Measurements from ENCODE around the gene MT1E. TPM values are rescaled to one million over a fixed set of nuclear protein-coding genes. Genes with fewer than 3 reads are reported as not detected.
"Not testable (repeated sequence)": the region's sequence is repeated elsewhere in the genome, so short reads cannot be mapped to it uniquely, and the experiment has no call there.

The MT1E gene
- polyA plus RNA-seq, 4 donors = 20.0 to 50.1 (median 24.8) TPM

GRCh38 chr16:56669005-56669839 lies 43.6 kb downstream of the MT1E start, which contains the start of gene MT1H:
TSS of gene MT1H (plus strand) at chr16:56669814. CDS start at chr16:56669885, 71 bp downstream.
- DNase-seq (ENCODE audit: low read depth in 4 of 4, low spot score in 3 of 4) = no peak

DNA sequence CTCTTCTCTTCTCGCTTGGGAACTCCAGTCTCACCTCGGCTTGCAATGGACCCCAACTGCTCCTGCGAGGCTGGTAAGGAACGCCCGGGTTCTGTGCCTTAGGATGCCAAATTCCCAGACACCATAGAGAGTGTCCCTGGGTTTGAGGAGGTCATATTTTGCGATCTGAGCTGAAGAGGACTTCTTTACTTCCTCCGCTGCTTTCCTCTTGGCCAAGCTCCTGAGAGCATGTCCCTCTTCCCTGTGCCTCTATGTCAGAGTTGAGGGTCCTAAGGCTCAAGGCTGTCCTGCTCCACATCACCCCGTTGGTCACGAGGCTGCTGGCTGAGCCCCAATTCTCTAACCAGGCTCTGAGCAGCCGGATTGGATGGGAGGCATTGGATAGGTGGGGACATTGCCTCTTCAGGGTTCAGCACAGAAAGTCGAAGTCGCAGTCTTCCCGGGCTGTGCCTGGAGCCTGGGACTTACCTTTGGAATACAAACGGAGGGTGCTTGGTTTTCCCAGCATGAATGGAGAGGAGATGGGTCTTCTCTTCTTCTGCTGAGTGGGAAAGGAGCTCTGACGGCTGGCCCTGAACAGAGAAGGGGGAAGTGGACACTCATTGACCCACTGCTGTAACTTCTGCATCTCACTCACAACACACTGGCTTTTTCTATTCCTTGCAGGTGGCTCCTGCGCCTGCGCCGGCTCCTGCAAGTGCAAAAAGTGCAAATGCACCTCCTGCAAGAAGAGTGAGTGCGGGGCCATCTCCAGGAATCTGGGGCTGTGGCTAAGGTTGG lies 44.4 kb downstream of the MT1E start:
- DNase-seq (ENCODE audit: low read depth in 4 of 4, low spot score in 3 of 4) = no peak

DNA sequence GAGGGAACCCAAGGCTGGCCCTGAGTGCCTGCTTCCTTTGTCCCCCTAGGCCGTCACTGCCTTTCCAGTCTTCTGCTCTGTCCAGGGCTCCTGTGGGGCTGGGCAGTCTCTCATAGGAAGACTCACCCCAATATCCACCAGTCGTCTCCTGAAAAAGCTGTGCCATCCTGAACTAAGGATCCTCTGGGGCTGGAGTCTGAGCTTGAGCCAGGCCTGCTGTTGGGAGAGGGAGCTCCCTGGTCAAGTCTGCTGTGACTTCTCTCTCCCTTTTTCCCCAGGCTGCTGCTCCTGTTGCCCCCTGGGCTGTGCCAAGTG lies 45.0 kb downstream of the MT1E start:
- no peak for DNase-seq (ENCODE audit: low read depth in 4 of 4, low spot score in 3 of 4)

DNA sequence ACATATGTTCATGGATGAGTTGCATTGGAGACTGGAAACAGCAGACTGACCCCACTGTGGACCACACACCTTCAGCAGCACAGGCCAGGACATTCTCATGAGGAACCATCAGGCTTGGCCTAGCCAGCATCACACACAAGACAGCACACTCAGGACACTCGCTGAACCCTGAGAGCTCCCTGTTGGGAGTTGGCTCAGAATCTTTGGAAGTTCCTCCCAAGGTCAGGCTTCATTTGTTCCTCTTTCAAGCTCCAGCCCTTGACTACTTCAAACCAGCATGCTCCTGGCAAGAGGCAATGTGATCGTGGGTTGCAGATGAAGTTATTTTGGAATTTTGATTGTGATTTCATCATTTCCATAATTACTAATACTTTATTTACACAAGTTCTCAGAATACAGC lies 46.1 kb downstream of the MT1E start:
- DNase-seq (ENCODE audit: low read depth in 4 of 4, low spot score in 3 of 4) = not testable (repeated sequence)

DNA sequence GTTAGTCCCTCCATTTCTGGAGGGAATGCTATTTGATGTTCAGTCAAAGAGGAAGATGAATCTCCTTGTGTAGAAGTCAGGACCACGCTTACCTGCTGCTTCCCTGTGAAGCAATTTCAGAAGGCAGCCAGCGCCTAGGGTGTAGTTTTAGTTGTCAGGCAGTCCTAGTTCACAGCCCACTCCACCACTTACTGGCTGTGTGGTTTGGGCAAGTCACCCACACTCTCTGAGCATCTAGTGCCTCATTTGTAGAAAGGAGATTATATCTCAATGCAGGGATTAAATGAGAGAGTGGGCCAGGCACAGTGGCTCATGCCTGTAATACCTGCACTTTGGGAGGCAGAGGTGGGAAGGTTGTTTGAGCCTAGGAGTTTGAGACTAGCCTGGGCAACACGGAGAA lies 46.6 kb downstream of the MT1E start:
- not testable (repeated sequence) for DNase-seq (ENCODE audit: low read depth in 4 of 4, low spot score in 3 of 4)

- DNase-seq (ENCODE audit: low read depth in 4 of 4, low spot score in 3 of 4) = no peak
Observed at GRCh38 chr16:56672761-56673536, 47.4 kb downstream of the MT1E start.

- DNase-seq (ENCODE audit: low read depth in 4 of 4, low spot score in 3 of 4) = no peak
Observed at GRCh38 chr16:56673921-56674320, 48.3 kb downstream of the MT1E start.

DNA sequence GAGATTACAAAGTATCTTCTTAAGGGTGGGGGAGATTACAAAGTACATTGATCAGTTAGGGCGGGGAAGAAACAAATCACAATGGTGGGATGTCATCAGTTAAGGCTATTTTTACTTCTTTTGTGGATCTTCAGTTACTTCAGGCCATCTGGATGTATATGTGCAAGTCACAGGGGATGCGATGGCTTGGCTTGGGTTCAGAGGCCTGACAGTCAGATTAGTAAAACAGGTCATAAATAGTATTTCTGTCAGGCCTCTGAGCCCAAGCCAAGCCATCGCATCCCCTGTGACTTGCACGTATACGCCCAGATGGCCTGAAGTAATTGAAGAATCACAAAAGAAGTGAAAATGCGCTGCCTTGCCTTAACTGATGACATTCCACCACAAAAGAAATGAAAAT lies 49.0 kb downstream of the MT1E start:
- DNase-seq (ENCODE audit: low read depth in 4 of 4, low spot score in 3 of 4) = not testable (repeated sequence)

DNA sequence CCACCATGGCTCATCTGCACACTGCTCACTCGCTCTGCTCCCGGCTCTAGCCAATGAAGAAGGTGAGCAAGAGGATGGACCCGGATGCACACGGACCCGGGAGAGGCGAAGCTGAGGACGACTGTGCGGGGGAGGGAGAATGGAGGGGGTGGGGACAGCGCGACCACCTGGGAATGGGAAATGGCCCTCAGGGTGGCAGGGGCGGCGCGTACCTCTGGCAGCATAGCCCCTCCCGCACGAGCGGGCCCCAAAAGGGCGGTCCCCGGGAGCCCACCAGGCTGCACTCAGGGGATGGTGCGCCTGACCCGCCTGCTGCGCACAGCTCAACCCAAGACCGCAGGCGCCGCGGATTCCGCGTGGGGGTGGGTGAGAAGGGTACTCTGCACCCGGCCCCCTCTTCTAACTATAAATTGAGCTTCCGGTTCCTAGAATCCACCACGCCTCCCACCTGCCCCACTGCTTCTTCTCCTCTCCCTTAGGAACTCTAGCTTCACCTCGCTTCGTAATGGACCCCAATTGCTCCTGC lies 50.2 kb downstream of the MT1E start:
- no peak for DNase-seq (ENCODE audit: low read depth in 4 of 4, low spot score in 3 of 4)

Other genes starting within 250 kb of the MT1E start
- 100 to 1,000 TPM in 3 of 4 donors, 10 to 100 TPM in 1; 96.4 to 143 (median 124) TPM for gene AMFR, start 200.2 kb upstream of the MT1E start, polyA plus RNA-seq (ENCODE audit: insufficient read length in 4 of 4)
- gene NUDT21, start 174.4 kb upstream of the MT1E start, polyA plus RNA-seq (ENCODE audit: insufficient read length in 4 of 4) = 100 to 1,000 TPM; 119 to 154 (median 128) TPM
- 10 to 100 TPM; 37.2 to 41.3 (median 38.9) TPM for gene OGFOD1, start 174.2 kb upstream of the MT1E start, polyA plus RNA-seq (ENCODE audit: insufficient read length in 4 of 4)
- gene BBS2, start 105.8 kb upstream of the MT1E start, polyA plus RNA-seq (ENCODE audit: insufficient read length in 4 of 4) = 100 to 1,000 TPM in 2 of 4 donors, 10 to 100 TPM in 2; 73.8 to 109 (median 93.8) TPM
- gene MT4, start 60.7 kb upstream of the MT1E start, polyA plus RNA-seq (ENCODE audit: insufficient read length in 4 of 4) = not detected
- 1 to 10 TPM in 2 of 4 donors, under 1 TPM in 1, not detected in 1; 0.73 to 1.4 (median 1.0) TPM for gene MT3, start 36.3 kb upstream of the MT1E start, polyA plus RNA-seq (ENCODE audit: insufficient read length in 4 of 4)
- gene MT2A, start 17.2 kb upstream of the MT1E start, polyA plus RNA-seq (ENCODE audit: insufficient read length in 4 of 4) = 10 to 100 TPM; 19.5 to 27.5 (median 23.6) TPM
- 1 to 10 TPM in 1 of 4 donors, under 1 TPM in 2, not detected in 1; 0.27 to 1.1 (median 0.32) TPM for gene MT1M, start 6.9 kb downstream of the MT1E start, polyA plus RNA-seq (ENCODE audit: insufficient read length in 4 of 4)
- gene MT1A, start 12.9 kb downstream of the MT1E start, polyA plus RNA-seq (ENCODE audit: insufficient read length in 4 of 4) = not detected
- gene MT1B, start 26.1 kb downstream of the MT1E start, polyA plus RNA-seq (ENCODE audit: insufficient read length in 4 of 4) = under 1 TPM in 1 of 4 donors, not detected in 3; 0.59 TPM
- 10 to 100 TPM in 3 of 4 donors, 1 to 10 TPM in 1; 4.9 to 73.8 (median 49.8) TPM for gene MT1F, start 32.2 kb downstream of the MT1E start, polyA plus RNA-seq (ENCODE audit: insufficient read length in 4 of 4)
- gene MT1G, start 42.3 kb downstream of the MT1E start, polyA plus RNA-seq (ENCODE audit: insufficient read length in 4 of 4) = 100 to 1,000 TPM in 1 of 4 donors, 10 to 100 TPM in 3; 16.9 to 173 (median 36.0) TPM
- gene MT1H, start 44.0 kb downstream of the MT1E start, polyA plus RNA-seq (ENCODE audit: insufficient read length in 4 of 4) = 10 to 100 TPM in 2 of 4 donors, 1 to 10 TPM in 2; 4.4 to 57.8 (median 10.6) TPM
- 10 to 100 TPM; 16.7 to 48.4 (median 22.0) TPM for gene MT1X, start 56.7 kb downstream of the MT1E start, polyA plus RNA-seq (ENCODE audit: insufficient read length in 4 of 4)
- gene NUP93, start 104.3 kb downstream of the MT1E start, polyA plus RNA-seq (ENCODE audit: insufficient read length in 4 of 4) = 10 to 100 TPM; 50.1 to 94.4 (median 79.9) TPM
- 10 to 100 TPM in 3 of 4 donors, 1 to 10 TPM in 1; 1.3 to 37.8 (median 35.0) TPM for gene SLC12A3, start 239.4 kb downstream of the MT1E start, polyA plus RNA-seq (ENCODE audit: insufficient read length in 4 of 4)